G401 (cell line): ENCODE data around the gene ROCK2. TPM values are rescaled to one million over a fixed set of nuclear protein-coding genes. Genes with fewer than 3 reads are reported as not detected.

Experiments
- DNase-seq: peaks from one replicate; pipeline ENCODE4 v3.0.0-alpha.2; 2015; ENCODE audit warnings: low spot score
- in situ Hi-C: cut with HindIII; loops from 2 replicates; pipeline ENCODE4 v1.10.0; 2016; ENCODE audit warnings: low sequenced_read_pairs, mixed read lengths
- total RNA-seq: library from RNA; depleted of rRNA; stranded (reverse); fragments of >200 nt; shearing (Covaris generic); gene quantifications from 2 replicates; pipeline ENCODE4 v1.2.3, GENCODE V29; 2014; rRNA removed

The ROCK2 gene
- 13.8 and 24.0 TPM in 2 replicates for total RNA-seq

DNA sequence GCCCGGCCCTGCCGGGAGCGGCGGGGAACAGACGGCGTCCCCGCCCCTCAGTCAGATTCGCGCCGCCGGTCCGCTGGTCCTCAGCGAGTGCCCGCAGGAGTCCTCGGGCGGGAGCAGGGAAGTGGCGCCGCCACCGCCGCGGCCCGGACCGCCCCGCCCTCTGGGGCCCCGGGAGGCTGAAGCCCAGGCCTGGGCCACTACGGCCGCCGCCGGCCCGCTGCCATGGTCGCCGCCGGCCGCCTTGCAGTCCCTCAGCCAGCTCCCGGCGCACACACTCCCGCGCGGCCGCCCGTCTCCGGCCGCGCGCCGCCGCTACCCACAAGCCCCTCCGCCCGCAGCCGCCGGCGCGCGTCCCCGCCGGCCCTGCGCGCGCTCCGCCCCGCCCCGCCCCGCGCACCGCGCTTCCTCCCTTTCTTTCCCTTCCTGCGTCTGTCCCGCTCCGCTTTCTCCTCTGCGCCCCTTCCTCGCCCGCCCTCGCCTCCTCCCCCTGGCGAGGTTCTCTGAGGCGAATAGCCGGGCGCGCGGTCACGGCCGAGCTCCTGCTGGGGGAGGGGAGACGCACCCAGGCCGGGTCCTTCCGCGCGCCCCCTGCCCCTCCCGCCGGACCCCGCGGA is at the start of gene ROCK2:
TSS of gene ROCK2 (minus strand) at position 295 of the 614 bp plus-strand sequence. CDS start 500 bp downstream, outside the sequence.
- peak; percentile 79 for DNase-seq

DNA sequence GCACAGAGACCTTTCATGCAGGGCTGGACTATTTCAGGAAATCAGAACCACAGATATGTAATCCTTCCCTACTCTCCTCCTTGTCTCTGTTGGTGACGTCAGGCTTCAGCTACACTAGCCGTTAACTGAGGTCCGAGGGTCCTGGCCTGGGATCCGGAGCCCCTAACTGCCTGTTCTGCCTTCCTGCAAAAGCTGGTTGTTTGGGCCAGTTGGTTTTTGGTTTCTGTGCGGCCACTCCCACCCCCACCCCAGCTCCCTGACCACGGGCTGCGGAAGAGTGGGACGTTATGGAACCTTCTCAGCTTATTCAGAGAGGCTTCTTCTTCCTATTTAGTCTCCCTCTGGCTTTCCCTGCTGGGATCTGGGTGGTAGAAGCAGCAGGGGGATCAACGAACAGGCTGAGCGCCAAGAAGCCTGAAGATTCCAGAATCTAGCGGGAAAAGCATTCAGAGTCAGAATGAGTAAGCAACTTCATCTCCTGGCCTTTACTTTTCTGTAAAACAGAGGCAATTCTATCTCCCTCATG is 49.3 kb upstream of the ROCK2 start:
- in situ Hi-C loops = no loop called here
- peak; percentile 36 for DNase-seq

More for the DNA sequence above, at the start of gene ROCK2:
- in situ Hi-C loops = no loop called here

DNA sequence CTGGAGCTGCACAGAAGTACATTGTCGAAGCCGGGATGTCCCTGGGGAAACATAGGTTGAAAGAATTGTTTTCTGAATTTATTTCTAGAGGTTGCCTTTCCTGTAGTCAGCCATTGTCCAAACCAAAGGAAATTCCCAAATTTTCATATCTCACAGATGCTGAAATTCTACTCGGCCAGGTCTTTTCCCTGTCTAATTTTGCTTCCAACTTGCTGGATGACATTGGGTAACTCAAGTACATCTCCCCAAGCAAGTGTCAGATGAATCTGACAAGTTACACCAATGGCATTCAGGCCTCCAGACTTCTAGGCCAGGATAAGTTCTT is 47.5 kb upstream of the ROCK2 start:
- DNase-seq = no peak
- in situ Hi-C loops = no loop called here

DNA sequence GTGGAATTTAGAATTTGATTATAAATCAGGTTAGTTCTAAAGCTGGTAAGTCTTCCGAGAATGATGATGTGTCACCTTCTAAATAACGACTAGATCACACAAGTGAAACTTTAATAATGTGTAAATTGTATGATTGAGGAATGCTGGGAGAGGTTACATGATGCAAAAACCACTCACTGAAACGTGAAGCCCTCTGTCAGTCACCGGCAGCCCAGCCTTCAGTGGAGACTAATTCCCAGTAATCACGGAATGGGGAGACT is 45.9 kb upstream of the ROCK2 start:
- in situ Hi-C loops = no loop called here

DNA sequence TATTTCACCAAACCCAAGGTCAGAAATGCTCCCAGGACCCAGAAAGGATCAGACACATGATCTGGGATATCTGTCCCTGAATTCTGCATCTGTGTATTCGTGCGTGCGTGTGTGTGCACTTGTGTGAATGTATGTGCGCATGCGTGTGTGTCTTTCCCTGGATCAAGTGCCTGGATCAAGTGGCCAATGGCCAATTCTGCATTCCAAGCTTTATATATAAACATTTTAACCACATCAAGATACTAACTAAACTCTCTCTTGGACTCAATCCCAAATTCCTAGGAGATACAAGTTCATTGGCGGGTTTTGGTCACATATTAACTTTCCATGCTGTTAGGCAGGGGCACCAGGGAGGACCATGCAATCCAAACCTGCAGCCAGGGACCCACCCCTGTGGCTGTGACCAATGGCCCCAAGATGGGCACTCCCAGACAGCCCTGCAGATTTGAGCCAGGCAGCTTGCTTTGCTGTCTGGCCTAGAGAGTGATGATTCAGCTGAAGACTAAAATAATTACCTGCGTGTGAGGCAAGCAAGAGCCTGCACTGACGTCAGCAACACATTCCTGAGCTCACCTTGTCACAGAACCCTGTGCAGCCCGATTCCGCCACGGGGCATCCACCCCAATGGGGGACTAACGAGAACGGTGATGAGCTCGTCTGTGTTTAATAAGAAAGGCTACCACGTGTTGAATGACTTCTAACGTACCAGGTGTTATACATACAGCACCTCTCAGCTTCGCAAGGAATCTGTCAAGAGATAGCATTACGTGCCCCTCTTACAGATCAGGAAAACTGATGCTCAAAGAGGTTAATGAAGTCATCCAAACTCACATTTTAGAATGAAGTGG is 45.3 kb upstream of the ROCK2 start:
- in situ Hi-C loops = no loop called here
- DNase-seq = peak; percentile 37

More for the DNA sequence above, 45.9 kb upstream of the ROCK2 start:
- no peak for DNase-seq

DNA sequence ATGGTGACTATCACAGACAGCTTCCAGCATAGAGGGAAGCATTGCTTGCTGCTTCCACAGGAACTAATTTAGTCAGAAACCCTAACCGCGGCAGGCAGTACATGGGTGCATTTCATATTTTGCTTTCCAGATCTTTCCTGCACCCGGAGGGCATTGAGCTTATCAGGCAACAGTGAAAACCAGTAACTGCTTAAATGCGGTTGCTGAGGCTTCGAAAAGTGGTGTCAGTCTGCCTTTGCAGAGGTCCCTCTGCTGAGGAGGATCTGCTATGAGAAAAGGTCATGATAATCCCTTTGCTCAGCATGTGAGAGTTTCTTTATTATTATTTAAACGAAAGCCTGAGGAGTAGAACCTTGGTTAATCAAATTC is 44.6 kb upstream of the ROCK2 start:
- no peak for DNase-seq
- in situ Hi-C loops = no loop called here

DNA sequence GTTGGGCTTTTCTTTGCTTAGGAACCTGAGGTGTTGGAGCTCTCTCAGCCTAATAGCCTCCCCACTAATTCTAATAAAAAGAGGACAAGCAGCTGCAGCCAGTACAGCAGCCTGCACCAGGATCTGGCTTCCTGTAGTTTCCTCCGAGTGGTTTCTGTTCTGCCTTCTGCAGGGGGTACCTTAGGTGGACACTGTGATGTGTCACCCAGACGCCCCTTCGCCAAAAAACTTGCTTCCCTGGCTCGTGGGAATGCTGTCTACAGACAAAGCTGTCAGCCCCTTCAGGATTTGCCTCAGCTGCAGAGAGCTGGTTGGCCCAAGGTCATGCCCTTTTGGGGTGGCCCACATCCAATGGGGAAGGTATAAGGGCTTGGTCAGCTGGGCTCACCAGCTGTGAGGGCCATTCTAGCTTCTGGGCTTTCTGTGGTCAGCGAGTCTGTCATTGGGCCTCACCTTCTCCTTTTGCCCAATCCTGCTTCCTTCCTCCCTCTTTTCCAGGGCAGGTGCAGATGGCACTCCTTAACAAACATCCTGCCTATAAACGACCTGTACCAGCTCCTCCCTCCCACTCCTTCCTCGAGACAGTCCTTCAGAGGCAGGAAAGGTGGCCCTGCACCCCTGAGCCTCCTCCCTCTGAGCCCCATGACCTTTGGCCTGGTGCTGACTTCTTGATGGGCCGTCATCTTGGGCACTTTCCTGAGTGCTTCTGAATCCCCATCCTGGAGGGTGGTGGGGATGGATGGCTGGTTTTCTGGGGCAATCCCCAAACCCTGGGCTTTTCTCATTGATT is 44.0 kb upstream of the ROCK2 start:
- in situ Hi-C loops = no loop called here

DNA sequence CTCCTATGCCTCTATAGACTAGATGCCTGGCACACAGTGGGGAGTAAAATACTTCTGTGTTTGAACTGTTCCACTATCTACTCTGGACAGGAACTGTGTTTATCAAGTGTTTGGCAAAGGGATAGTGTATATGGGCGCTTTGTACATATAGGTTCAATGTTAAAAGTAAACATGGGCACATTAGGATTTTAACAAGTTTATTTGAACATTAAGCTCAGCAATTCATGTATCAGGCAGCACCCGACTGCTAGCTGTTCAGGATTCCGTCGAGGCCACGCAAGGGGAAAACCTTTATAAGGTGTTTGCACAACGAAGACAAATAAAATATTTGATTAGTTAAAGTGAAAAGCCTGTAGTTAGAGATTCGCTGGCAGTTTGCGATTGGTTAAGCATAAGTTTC is 43.4 kb upstream of the ROCK2 start:
- DNase-seq = peak; percentile 1
- in situ Hi-C loops = no loop called here

More for the DNA sequence above, 44.0 kb upstream of the ROCK2 start:
- peak; percentile 4 for DNase-seq

DNA sequence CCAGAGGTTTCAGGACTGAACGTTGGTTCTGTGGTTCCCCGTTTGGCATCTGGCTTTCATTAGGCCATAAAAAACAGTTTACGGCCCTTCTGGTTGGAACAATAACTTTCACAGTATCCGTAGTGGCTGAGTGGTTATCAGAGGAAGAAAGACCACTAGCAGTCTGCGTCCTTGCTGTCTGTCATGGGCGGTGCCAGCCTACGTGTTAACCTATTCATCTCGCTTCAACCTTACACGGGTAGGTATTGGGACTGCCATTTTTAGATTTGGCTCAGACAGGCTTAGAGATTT is 42.6 kb upstream of the ROCK2 start:
- no peak for DNase-seq
- in situ Hi-C loops = no loop called here

DNA sequence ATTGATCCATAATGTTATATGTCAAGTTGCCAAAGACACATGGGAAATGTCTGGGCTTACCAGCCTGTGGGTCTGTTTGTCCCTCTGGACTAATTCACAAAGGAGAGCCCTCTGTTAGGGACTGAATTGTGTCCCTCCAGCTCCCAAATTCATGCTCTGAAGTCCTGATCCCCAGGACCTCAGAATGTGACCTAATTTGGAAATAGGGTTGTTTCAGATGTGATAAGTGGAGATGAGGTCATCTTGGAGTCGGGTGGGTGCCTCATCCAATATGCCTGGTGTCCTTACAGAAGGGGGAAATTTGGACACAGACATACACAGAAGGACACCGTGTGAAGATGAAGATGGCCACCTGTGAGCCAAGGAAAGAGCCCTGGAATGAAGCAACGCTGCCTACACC is 41.4 kb upstream of the ROCK2 start:
- in situ Hi-C loops = no loop called here
- no peak for DNase-seq

DNA sequence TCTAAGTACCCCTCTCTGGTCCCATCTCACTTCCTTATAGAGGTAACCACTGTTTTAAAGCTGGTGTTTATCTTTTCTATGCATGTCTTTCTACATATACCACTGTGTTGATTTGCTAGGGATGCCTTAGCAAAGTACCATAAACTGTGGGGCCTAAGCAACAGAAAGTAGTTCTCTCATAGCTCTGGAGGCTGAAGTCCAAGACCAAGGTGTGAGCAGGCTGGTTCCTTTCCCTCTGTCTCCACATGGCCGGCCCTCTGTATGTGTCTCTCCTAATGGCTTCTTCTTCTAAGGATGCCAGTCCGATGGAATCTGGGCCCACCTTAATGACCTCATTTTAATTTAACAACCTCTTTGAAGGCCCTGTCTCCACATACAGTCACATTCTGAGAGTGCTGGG is 40.8 kb upstream of the ROCK2 start:
- DNase-seq = peak; percentile 17
- in situ Hi-C loops = no loop called here

DNA sequence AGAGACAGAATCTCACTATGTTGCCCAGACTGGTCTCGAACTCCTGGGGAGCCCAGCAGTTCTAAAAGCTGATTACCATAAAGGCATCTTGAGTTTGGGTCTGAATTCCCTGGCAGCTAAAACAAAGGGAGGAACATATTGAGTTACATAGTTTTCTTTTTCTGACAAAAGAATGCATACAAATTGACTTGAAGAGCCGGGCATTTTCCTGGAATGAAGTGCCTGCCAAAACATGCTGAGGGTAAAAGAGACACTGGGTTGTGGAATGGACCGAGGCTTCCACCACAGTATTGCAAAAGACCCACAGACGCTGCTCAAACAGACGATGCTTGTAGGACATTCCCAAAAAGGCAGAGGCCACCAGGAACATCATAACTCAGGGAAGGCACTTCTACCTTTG is 35.1 kb upstream of the ROCK2 start:
- in situ Hi-C loops = no loop called here
- DNase-seq = no peak

DNA sequence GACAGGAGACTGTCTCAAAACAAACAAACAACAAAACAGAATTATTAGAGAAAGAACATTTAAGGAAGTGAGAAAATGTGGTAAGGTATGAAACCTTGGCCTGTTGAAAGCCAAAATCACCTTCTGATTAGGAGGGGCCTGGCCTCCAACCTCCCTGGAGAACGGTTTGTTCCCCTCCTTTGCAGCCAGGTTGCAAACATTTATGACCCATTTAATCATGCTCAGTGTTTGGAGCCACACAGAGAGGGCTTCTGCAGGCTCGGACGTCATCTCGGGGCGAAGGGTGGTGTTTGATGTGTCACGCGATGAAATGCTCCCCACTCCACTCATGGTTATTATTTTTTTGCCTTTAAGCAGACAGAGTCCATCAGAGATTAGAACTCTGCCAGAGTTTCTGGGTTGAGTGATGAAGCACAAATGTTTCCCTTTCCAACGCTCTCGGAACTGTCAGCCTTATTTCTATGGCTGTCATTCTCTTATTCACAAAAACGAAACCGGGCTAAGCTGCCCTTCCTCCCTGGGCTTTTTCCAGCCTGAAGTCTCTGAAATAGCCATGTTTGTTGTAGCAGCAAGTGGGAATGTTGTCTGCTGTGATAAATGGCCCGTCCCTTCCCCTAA is 33.6 kb upstream of the ROCK2 start:
- peak; percentile 78 for DNase-seq
- in situ Hi-C loops = no loop called here

DNA sequence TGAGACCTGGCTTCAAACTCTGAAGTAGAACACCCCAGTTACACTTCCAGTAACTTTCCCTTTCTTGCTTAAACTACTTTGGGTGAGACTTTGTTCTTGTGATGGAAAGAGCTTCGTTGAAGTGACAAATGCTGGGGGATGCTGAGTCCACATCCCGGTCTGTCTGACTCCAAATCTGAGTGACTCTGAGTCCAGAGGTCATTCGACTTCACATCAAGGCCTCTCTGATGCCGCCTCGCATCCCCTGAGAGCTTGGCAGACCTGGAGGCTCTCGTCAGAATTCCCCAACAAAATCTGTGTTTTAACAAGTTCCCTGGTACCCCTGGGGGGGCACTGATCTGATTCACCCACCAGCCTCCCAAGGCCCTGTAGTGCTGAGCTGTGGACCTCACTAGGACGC is 31.6 kb upstream of the ROCK2 start:
- DNase-seq = no peak
- in situ Hi-C loops = no loop called here

DNA sequence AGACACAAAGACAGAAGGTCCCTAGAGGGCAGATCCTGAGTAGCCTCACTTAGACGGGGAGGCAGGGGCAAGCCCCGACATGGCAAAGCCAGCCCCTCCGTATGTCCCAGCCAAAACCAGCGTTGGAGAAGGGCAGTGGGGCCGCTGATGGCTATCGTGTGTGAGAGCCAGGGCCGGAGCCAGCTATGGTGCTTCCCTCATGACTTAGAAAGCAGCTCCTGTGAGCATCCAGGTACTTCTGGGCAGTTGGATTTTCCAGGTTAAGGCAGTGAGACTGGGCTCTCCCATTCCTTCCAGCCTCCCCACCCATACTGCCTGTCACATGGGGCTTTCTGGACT is 31.2 kb upstream of the ROCK2 start:
- in situ Hi-C loops = no loop called here
- no peak for DNase-seq

DNA sequence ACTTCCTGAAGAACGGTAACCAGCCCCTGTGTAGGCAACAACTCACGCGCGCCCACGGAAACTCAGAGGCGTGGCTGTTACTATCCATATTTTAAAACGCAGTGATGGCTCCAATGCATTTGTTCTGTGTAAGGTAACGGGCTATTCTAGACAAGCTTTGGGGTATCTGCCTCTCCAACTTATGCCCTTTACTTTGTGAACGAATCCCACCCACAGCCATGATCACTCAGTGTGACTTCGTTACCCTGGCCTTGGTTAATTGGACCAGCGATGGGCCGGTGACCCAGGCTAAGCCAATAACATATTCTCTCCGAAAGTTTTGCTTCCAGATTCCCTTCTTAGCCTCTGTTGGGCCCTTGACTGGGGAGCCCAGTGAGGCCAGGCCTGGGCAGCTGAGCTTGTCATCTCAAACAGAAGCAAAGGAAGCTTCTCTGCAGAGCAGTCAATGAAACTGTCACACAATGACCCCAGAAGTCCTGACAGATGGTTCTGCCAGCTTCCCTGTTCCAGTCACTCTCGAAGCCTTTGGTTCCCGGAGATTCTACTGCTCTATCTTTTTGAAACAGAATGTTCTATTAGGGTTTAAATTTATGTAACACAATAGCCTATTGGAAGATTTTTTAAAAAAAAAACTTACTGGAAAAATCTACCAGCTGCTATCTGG is 30.7 kb upstream of the ROCK2 start:
- DNase-seq = peak; percentile 82
- in situ Hi-C loops = no loop called here

DNA sequence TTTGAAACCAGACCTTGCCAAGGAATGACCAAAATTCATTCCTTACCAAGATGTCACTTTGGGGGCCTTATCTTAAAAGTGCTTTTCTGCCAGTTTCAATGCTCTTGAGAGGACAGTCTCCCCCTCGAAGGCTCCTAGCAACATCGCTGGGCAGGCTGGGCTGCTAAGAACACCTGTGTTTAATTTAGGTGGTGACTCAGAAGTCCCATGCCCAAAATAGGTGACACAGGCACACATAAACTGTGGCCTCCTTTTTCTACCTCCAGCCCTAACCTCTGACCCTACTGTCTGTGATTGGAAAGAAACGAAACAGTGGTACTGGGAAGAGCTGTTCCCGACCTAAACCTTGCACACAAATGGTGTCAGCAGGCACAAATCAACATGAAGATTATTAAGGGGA is 28.7 kb upstream of the ROCK2 start:
- in situ Hi-C loops = no loop called here
- DNase-seq = no peak

DNA sequence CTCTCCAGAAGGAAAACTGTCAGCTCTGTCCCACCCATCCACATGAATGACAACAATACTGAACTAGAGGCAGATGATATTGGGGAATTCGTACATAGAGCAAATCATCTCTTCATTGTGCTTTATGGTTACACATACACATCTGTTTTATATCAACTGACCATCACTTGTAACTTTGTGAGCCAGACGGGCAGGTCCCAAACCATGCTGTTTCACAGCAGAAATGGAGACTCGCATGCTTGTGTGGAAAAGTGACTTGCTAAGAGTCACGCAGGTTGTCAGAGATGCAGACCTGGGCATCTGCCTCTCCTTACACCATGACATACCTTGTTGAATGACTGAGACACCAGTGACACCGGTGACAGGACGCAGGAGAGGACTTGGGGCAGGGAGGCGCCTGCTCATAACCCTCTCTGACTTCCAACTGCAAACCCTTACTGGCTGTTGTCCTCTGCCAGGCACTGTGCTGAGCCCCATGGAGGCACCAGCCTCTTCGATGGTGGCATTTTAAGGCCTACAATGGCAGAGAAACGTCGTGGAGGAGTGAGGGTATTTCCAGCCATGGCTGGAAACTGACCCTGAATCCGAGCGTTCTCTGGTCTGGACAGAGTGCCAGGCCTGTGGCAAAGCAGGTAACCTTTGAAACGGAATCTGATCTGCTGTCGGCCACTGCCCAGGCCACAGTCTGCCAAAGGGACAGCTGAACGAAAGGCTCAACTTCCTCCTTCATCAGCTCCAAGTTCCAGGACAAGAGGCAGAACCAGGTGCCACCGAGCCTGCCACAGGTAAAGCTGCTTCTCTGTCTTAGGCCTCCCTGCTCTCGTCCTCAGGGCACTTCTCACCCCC is 26.9 kb upstream of the ROCK2 start:
- DNase-seq = no peak
- in situ Hi-C loops = no loop called here
